Heart left ventricle (tissue), 13 donors: ENCODE measurements around the gene PCNT.

Source experiments
- POLR2A ChIP-seq, 2 donors: fragments of 450-650 bp; IDR thresholded peaks; one replicate each; pipeline ENCODE4 v1.6.1; 2017; ENCODE audit warnings: antibody characterized with exemption in 2 of 2, mild to moderate bottlenecking in 2 of 2, moderate library complexity in 2 of 2
- TF ChIP-seq, protein P1 (sequence below), 12 donors: fragments of 200-600 bp; sonication (generic) in 4 of 12; IDR thresholded peaks; one replicate each; pipeline versions ENCODE4 v1.5.0 to v1.8.0; 2018 to 2022; ENCODE audit warnings: antibody characterized with exemption in 12 of 12, mild to moderate bottlenecking in 5 of 12
- donor health status: ischemic (EF 13 %, LVEDD 7.1; RV severe dilation, severe dysfunction).
- donor health status: DM: no; HTN: yes; CAD: no.
- donor health status: DM: no; HTN: no; CAD: no.
- donor health status: ischemic (EF 25% LVEDD 6.9; RV normal size, moderate dysfunction).
- donor health status: ischemic (EF 25% LVEDD 5.7; RV mildly dilated, moderate dysfunction).
- donor health status: ischemic (EF 35%, LVEDD 5.7; RV mildly dilated, moderate dysfunction).
- donor health status: nonischemic (EF 11% LVEDD 7.7; RV severe dilation, severe dysfunction).
- donor health status: DM: yes; HTN: yes; CAD: no.
- donor health status: PGD.
- donor health status: ischemic (EF 29% LVEDD 5.4; RV normal size, mild dysfunction).
- donor health status: nonischemic (EF 23%, LVEDD 6.1; RV moderate dilation, normal function).

DNA sequence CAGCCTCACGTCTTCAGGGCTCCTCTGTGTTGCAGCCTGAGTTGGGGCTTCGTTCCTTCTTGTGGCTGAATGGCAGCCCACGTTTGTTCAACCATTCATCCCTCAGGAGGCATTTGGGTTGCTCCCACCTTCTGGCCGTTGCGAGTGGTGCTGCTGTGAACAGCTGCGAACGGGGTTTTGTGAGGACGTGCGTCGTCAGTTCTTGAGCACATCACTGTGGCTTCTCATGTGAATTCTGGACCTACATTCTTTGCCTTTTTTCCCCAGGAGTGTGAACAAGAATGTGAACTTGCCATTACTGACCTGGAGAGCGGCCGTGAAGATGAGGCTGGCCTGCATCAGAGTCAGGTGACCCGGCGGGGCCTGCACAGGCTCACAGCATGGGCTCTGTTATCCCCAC is 21.9 kb downstream of the PCNT start:
- TF ChIP-seq POLR2A (IDR thresholded peaks at IDR 0.05) = no peak
- TF ChIP-seq, protein P1, sequence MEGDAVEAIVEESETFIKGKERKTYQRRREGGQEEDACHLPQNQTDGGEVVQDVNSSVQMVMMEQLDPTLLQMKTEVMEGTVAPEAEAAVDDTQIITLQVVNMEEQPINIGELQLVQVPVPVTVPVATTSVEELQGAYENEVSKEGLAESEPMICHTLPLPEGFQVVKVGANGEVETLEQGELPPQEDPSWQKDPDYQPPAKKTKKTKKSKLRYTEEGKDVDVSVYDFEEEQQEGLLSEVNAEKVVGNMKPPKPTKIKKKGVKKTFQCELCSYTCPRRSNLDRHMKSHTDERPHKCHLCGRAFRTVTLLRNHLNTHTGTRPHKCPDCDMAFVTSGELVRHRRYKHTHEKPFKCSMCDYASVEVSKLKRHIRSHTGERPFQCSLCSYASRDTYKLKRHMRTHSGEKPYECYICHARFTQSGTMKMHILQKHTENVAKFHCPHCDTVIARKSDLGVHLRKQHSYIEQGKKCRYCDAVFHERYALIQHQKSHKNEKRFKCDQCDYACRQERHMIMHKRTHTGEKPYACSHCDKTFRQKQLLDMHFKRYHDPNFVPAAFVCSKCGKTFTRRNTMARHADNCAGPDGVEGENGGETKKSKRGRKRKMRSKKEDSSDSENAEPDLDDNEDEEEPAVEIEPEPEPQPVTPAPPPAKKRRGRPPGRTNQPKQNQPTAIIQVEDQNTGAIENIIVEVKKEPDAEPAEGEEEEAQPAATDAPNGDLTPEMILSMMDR (IDR thresholded peaks at IDR 0.05) = no peak
